Psoas muscle (tissue), 8 donors: ENCODE results near the gene IPPK. TPM values are rescaled to one million over a fixed set of nuclear protein-coding genes. Genes with fewer than 3 reads are reported as not detected.

ENCODE experiments used
- ATAC-seq, 4 donors: fragments of 200-7000 bp; cut with Tn5 transposase; one replicate each; pipeline ENCODE4 v1.9.1; 2020; ENCODE audit warnings: moderate library complexity in 3 of 4, mild to moderate bottlenecking in 2 of 4
- DNase-seq, 2 donors: peaks; one replicate each; pipeline ENCODE4 v3.0.0-alpha.2; 2020
- H3K27ac ChIP-seq: fragments of 200-600 bp; one replicate; pipeline ENCODE4 v1.8.0; 2022
- H3K27me3 ChIP-seq, 3 donors: fragments of 200-600 bp in 1 of 3; one replicate each; pipeline versions ENCODE4 v1.6.1 to v1.8.0; 2013 to 2022; ENCODE audit warnings: low read length in 2 of 3, mild to moderate bottlenecking in 2 of 3, moderate library complexity in 1 of 3; ENCODE audit not compliant: insufficient read depth in 3 of 3
- H3K36me3 ChIP-seq, 2 donors: fragments of 200-600 bp in 1 of 2; one replicate each; pipeline versions ENCODE4 v1.6.1 to v1.8.0; 2013 to 2022; ENCODE audit warnings: low read depth in 1 of 2, mild to moderate bottlenecking in 1 of 2, moderate library complexity in 1 of 2; ENCODE audit not compliant: insufficient read depth in 1 of 2
- H3K4me1 ChIP-seq: fragments of 200-600 bp; one replicate; pipeline ENCODE4 v1.8.0; 2022
- H3K4me3 ChIP-seq: fragments of 200-600 bp; one replicate; pipeline ENCODE4 v1.8.0; 2022; ENCODE audit warnings: mild to moderate bottlenecking
- H3K9me3 ChIP-seq: fragments of 200-600 bp; one replicate; pipeline ENCODE4 v1.8.0; 2022
- WGBS, 3 donors: extraction: QIAGEN DNeasy Blood & Tissue Kit; methylation state at CpG; one replicate each; pipeline versions ENCODE4 v1.1.6 to v1.1.7; 2013; 5-methylcytosine and 5-hydroxymethylcytosine counted together
- intact Hi-C, 2 donors: fragments of 100-400 bp; cut with DNase I; formaldehyde crosslinking; loops; one replicate each; pipeline versions ENCODE4 v1.11.0 to v1.14.2; 2022
- polyA plus RNA-seq, 3 donors: library from polyadenylated mRNA; stranded (reverse); fragments of 200-250 nt; gene quantifications; one replicate each; pipeline ENCODE4 v1.2.3, GENCODE V29; 2013
- total RNA-seq, 4 donors: library from RNA; stranded (reverse); fragmentation: NEBNext Ultra II Directional in 2 of 4; extraction: Animal tissue kit (Norgen Biotek cat#: 25700) in 2 of 4; gene quantifications; one replicate each; pipeline versions ENCODE4 v1.2.1 to v1.2.4, GENCODE V29; 2021 to 2023
- TF ChIP-seq, protein P1 (sequence below): fragments of 200-600 bp; IDR thresholded peaks from one replicate; pipeline ENCODE4 v1.8.0; 2022; ENCODE audit warnings: antibody characterized with exemption
- donor health status: healthy with polysubstance abuse.
- donor health status: DM: no; HTN: no; CAD: no; lungs with moderate emphysema.
- donor health status: Bipolar disorder and iron deficiency.
- donor health status: healthy.
- donor health status: DM: yes; HTN: yes; CAD: no.
- donor health status: DM: no; HTN: no; CAD: no.
- donor health status: DM: no; HTN: no; CAD: no.
- donor health status: DM: yes; HTN: yes; CAD: no.

The IPPK gene
- total and polyA plus RNA-seq, 7 donors: 3.9 to 10.5 (median 8.5) TPM

- ATAC-seq (no peak), DNase-seq (no peak)
- H3K27ac ChIP-seq: no peak overlapping the region
- TF ChIP-seq, protein P1, sequence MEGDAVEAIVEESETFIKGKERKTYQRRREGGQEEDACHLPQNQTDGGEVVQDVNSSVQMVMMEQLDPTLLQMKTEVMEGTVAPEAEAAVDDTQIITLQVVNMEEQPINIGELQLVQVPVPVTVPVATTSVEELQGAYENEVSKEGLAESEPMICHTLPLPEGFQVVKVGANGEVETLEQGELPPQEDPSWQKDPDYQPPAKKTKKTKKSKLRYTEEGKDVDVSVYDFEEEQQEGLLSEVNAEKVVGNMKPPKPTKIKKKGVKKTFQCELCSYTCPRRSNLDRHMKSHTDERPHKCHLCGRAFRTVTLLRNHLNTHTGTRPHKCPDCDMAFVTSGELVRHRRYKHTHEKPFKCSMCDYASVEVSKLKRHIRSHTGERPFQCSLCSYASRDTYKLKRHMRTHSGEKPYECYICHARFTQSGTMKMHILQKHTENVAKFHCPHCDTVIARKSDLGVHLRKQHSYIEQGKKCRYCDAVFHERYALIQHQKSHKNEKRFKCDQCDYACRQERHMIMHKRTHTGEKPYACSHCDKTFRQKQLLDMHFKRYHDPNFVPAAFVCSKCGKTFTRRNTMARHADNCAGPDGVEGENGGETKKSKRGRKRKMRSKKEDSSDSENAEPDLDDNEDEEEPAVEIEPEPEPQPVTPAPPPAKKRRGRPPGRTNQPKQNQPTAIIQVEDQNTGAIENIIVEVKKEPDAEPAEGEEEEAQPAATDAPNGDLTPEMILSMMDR: no peak
- intact Hi-C loops: no loop called here
- WGBS, 3 donors: 97 to 99% (median 98%) methylated on average over 6 of the region's 6 CpGs
- no peaks in the 10 kb centered on the region for H3K9me3 ChIP-seq
- H3K4me3 ChIP-seq: no peak overlapping the region
- H3K4me1 ChIP-seq: no peaks in the 10 kb centered on the region
- H3K36me3 ChIP-seq: peaks cover 2 to 86% of the 10 kb centered on the region in 2 donors
- no peaks in the 10 kb centered on the region for H3K27me3 ChIP-seq
These were observed 19.6 kb downstream of the IPPK start for GRCh38 chr9:92650296-92650695.

GRCh38 chr9:92649007-92649406 is 20.9 kb downstream of the IPPK start:
- Histone ChIP-seq H3K4me3 (no peak overlapping the region), H3K36me3 (peaks cover 2 to 88% of the 10 kb centered on the region in 2 donors), H3K27me3 (no peaks in the 10 kb centered on the region), H3K27ac (no peak overlapping the region), H3K4me1 (no peaks in the 10 kb centered on the region), H3K9me3 (no peaks in the 10 kb centered on the region)
- WGBS, 3 donors: 92 to 100% (median 94%) methylated on average over 5 of the region's 5 CpGs
- ATAC-seq (no peak), DNase-seq (no peak)
- TF ChIP-seq, protein P1: no peak
- intact Hi-C loops: no loop called here

DNA sequence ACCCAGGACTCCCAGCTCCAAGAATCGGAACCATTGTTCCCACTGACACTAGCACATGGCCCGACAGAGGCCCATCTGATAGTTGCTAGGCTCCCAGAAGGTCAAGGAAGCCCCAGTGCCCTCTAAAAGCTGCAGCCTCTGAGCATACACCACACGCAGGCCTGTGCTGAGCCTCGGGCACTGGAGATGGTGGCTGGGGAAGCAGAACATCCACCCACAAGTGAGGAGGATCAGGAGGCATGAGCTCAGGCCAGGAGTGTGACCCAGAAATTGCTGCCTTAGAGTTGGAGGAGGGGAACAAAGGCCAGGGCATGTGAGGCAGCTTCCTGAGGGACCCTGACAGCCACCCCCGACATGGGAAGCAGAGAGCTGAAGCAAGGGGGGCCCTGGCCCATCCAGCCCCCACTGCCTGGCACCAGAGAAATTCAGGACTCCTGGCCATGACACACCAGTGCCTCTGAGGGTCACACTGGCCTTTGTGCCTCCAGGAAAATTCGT is 21.4 kb downstream of the IPPK start:
- no peaks in the 10 kb centered on the region for H3K4me1 ChIP-seq
- no peaks in the 10 kb centered on the region for H3K27me3 ChIP-seq
- intact Hi-C loops: no loop called here
- TF ChIP-seq, protein P1: no peak
- H3K36me3 ChIP-seq: peaks cover 2 to 90% of the 10 kb centered on the region in 2 donors
- H3K27ac ChIP-seq: no peak overlapping the region
- DNase-seq: no peak
- 85 to 91% (median 87%) methylated on average over 6 of the region's 6 CpGs for WGBS, 3 donors
- no peaks in the 10 kb centered on the region for H3K9me3 ChIP-seq
- H3K4me3 ChIP-seq: no peak overlapping the region
- ATAC-seq: no peak

DNA sequence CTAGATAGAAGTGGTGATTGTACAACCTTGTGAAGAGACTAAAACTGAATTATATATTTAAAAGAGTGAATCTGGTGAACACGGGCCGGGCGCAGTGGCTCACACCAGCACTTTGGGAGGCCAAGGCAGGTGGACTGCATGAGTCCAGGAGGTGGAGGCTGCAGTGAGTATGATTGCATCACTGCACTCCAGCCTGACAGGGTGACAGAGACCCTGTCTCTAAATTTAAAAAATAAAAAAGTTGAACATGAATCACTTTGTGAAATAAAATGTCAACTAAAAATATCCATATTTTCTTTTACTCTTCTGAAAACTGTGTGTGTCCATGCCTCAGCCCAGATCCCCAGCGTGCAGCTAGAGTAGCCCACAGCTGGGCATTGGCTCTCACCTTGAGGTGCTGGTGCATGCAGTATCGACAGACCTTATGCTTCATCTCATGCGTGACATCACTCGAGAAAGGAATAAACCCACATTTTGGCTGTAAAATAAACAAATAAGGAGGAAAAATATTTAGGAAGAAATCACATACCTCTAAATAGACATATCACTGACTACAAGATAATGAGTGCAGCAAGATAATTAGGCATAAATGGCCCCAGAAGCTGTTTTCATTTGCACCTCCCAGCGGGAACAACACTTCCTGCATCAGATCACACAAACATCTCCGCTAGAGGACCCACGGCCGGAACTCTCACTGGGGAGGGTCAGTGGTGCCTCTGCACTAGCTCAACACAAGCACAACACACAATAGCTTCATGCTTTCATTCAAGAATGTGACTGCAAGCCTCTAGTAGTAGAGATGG is 22.1 kb downstream of the IPPK start:
- H3K27ac ChIP-seq: no peak overlapping the region
- 86 to 90% (median 89%) methylated on average over 11 of the region's 11 CpGs for WGBS, 3 donors
- intact Hi-C loops: no loop called here
- H3K4me3 ChIP-seq: no peak overlapping the region
- peaks cover 2 to 93% of the 10 kb centered on the region in 2 donors for H3K36me3 ChIP-seq
- ATAC-seq: no peak
- H3K9me3 ChIP-seq: no peaks in the 10 kb centered on the region
- no peaks in the 10 kb centered on the region for H3K27me3 ChIP-seq
- no peaks in the 10 kb centered on the region for H3K4me1 ChIP-seq
- no peak for DNase-seq
- TF ChIP-seq, protein P1: no peak
